Body of pancreas (tissue), 4 donors: ENCODE measurements around the gene KNTC1. TPM values are rescaled to one million over a fixed set of nuclear protein-coding genes. Genes with fewer than 3 reads are reported as not detected.

Experiments
- ATAC-seq: fragments of 150-250 bp; one replicate; pipeline ENCODE4 v1.9.1; 2016
- DNase-seq, 4 donors: peaks; one replicate each; pipeline ENCODE4 v3.0.0-alpha.2; 2019
- H3K27ac ChIP-seq, 4 donors: fragments of 200-600 bp; sonication (generic); 1 replicate in 3 of 4; 2 replicates in 1 of 4; pipeline versions ENCODE4 v1.5.1 to v1.6.1; 2016 to 2019; ENCODE audit warnings: mild to moderate bottlenecking in 1 of 4, mixed read lengths in 1 of 4, moderate library complexity in 1 of 4
- H3K27me3 ChIP-seq, 2 donors: fragments of 200-600 bp; sonication (generic); one replicate each; pipeline ENCODE4 v1.6.0; 2016; ENCODE audit warnings: mild to moderate bottlenecking in 1 of 2
- H3K36me3 ChIP-seq, 2 donors: fragments of 200-600 bp; sonication (generic); replicated peaks in 1 of 2; 2 replicates each; pipeline ENCODE4 v1.5.1; 2016; ENCODE audit warnings: low read depth in 2 of 2; ENCODE audit not compliant: insufficient read depth in 1 of 2
- H3K4me1 ChIP-seq: fragments of 200-600 bp; sonication (generic); one replicate; pipeline ENCODE4 v1.6.0; 2016
- H3K4me3 ChIP-seq, 2 donors: fragments of 200-600 bp; sonication (generic); 1 replicate in 1 of 2; 2 replicates in 1 of 2; pipeline ENCODE4 v1.5.1; 2016 to 2019
- H3K9me3 ChIP-seq, 3 donors: fragments of 200-600 bp; sonication (generic); 1 replicate in 2 of 3; 2 replicates in 1 of 3; pipeline ENCODE4 v1.5.1; 2016
- POLR2A ChIP-seq, 3 donors: fragments of 450-650 bp; IDR thresholded peaks; one replicate each; pipeline ENCODE4 v1.6.1; 2016; ENCODE audit warnings: antibody characterized with exemption in 3 of 3, mild to moderate bottlenecking in 2 of 3
- WGBS, 2 donors: methylation state at CpG; one replicate each; pipeline ENCODE4 v1.1.5; 2017; 5-methylcytosine and 5-hydroxymethylcytosine counted together
- intact Hi-C: fragments of 100-400 bp; cut with DNase I; formaldehyde crosslinking; loops from one replicate; pipeline ENCODE4 v1.15.1; 2023
- total RNA-seq, 2 donors: library from RNA; depleted of rRNA; stranded (reverse); fragments of >200 nt; gene quantifications; one replicate each; pipeline ENCODE4 v1.1.0, GENCODE V29; 2016
- TF ChIP-seq, protein P1 (sequence below), 7 experiments: fragments of 450-650 bp in 4 of 7; fragments of 200-600 bp in 3 of 7; sonication (generic) in 3 of 7; IDR thresholded peaks; one replicate each; pipeline ENCODE4 v1.5.1; 2016 to 2019; ENCODE audit warnings: antibody characterized with exemption in 7 of 7

Gene KNTC1
- total RNA-seq, 2 donors from 2014 or later = 6.6 to 8.3 TPM

DNA sequence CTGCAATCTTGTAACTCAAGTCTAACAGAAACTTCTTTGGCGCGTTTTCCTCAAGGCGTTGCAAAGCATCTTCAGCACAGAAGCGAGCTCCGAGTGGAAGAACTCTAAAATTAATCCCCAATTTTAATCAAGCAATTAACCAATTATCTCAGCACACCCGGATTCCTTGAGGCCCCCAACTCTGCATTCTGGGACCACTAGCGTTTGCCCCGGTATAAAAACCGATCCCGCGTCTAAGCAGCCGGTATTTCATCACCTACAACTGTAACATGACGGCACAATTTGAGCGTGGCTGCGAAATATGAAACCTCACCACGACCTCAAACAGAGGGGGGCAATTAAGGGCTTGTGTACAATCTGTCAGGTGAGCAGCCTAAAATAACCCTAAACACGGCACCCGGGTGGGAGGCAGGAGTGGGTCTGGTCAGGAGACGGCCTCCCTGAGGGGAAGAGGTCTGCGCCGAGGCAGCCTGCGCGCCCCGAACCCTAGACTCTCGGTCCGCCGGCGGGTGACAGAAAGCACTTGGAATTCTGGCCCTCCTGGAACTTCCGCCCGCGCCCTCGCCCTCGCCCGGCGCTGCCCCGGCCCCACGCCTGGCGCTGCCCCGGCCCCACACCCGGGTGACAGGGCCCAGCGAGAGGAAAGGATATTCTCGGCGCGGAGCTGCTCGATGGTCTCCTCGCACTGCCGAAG, 26.9 kb upstream of the KNTC1 start:
- ATAC-seq (peak; percentile 60), DNase-seq (peak; percentile 53 to 70 (median 65))
- TF ChIP-seq POLR2A (IDR thresholded peaks at IDR 0.05) = no peak
- TF ChIP-seq, protein P1, sequence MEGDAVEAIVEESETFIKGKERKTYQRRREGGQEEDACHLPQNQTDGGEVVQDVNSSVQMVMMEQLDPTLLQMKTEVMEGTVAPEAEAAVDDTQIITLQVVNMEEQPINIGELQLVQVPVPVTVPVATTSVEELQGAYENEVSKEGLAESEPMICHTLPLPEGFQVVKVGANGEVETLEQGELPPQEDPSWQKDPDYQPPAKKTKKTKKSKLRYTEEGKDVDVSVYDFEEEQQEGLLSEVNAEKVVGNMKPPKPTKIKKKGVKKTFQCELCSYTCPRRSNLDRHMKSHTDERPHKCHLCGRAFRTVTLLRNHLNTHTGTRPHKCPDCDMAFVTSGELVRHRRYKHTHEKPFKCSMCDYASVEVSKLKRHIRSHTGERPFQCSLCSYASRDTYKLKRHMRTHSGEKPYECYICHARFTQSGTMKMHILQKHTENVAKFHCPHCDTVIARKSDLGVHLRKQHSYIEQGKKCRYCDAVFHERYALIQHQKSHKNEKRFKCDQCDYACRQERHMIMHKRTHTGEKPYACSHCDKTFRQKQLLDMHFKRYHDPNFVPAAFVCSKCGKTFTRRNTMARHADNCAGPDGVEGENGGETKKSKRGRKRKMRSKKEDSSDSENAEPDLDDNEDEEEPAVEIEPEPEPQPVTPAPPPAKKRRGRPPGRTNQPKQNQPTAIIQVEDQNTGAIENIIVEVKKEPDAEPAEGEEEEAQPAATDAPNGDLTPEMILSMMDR (IDR thresholded peaks at IDR 0.05) = no peak
- 0% methylated on average over 18 to 38 of the region's 47 CpGs for WGBS, 2 donors
- peaks cover 0 to 12% of the 10 kb centered on the region in 2 donors for H3K36me3 ChIP-seq
- peaks cover 31% of the 10 kb centered on the region for H3K4me1 ChIP-seq
- intact Hi-C loops = no loop called here
- peak overlapping the region; percentile 93 to 99 (median 98) for H3K27ac ChIP-seq
- H3K27me3 ChIP-seq = no peaks in the 10 kb centered on the region
- H3K9me3 ChIP-seq = no peaks in the 10 kb centered on the region
- H3K4me3 ChIP-seq = peak overlapping the region; percentile 53 to 79

DNA sequence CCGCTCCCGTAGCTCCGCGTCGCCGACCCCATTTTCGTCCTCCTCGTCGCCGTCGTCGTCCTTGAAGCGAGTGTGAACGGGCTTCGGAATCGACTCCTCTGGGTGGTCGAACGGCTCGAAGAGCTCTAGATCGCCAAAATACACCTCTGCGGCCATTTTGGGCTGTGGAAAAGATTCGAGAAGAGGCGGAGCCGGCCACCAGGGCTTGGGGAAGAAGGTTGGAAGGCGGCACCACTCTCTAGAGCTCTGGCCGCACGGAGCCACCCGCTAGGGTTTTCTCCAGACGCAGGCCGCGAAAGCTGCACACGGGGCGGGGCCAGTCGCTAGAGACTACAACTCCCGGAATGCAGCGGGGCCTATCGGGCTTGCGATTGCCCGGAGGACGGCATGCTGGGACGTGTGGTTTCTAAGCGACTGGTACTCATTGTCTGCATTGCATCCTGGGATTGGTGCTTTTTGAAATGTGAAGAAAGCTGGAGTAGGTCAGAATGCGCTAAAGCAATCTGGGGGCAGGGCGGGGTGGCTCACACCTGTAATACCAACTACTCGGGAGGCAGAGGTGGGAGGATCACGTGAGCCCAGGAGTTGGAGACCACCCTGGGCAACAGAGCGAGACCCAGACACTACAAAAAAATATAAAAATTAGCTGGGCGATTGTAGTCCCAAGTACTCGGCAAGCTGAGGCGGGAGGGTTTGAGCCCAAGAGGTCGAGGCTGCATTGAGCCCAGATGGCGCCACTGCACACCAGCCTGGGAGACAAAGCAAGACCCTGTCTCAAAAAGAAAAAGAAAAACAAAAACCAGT, 26.2 kb upstream of the KNTC1 start, which contains the start of gene ZCCHC8:
TSS of gene ZCCHC8 (minus strand) at position 248 of the 804 bp plus-strand sequence. CDS start at position 156, 92 bp downstream.
- Histone ChIP-seq H3K36me3 (peaks cover 0 to 18% of the 10 kb centered on the region in 2 donors), H3K4me3 (peak within 1 kb of the TSS; percentile 53 to 79), H3K27ac (peak within 1 kb of the TSS; percentile 93 to 99 (median 98)), H3K27me3 (no peaks in the 10 kb centered on the region), H3K4me1 (peaks cover 31% of the 10 kb centered on the region), H3K9me3 (no peaks in the 10 kb centered on the region)
- intact Hi-C loops = no loop called here
- DNase-seq = peak; percentile 96 to 98 (median 98)
- TF ChIP-seq POLR2A (IDR thresholded peaks at IDR 0.05) = peak; percentile 93 to 98 (median 98)
- TF ChIP-seq, protein P1 (IDR thresholded peaks at IDR 0.05) = peak in 4 of 7 experiments; percentile 43 to 52 (median 49)
- whole genome bisulfite sequencing, 2 donors = 4 to 15% methylated on average over 12 to 52 of the region's 52 CpGs
- ATAC-seq = peak; percentile 97

DNA sequence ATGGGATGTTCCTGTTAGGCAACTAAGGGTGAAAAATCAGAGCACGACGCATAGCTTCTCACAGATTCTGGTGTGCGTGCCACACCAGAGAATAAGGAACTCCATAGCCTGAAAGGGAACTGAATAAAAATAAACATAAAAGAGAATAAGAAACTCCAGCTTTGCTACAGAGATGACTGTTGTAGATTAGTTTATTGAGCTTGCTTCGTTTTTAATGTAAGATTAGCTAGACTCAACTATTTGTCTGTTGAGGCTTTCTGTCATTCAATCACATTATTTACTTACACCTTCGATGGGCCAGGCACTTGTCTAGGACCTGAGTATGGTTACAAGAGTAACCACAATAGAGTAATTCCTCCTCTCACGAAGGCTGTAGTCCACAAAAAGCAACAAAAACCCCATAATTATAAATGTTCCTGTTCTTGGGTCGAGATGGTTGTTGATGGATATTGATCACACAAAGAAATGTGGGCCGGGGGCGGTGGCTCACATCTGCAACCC, 25.5 kb upstream of the KNTC1 start:
- H3K9me3 ChIP-seq = no peaks in the 10 kb centered on the region
- TF ChIP-seq, protein P1 (IDR thresholded peaks at IDR 0.05) = no peak
- no peak for TF ChIP-seq POLR2A (IDR thresholded peaks at IDR 0.05)
- intact Hi-C loops = no loop called here
- H3K27ac ChIP-seq = peak overlapping the region in 3 of 4 donors; percentile 93 to 99 (median 99)
- DNase-seq (no peak), ATAC-seq (no peak)
- H3K36me3 ChIP-seq = peaks cover 5 to 24% of the 10 kb centered on the region in 2 donors
- no peak overlapping the region for H3K4me3 ChIP-seq
- H3K27me3 ChIP-seq = no peaks in the 10 kb centered on the region
- 74 to 81% methylated on average over 9 of the region's 9 CpGs for WGBS, 2 donors
- peaks cover 31% of the 10 kb centered on the region for H3K4me1 ChIP-seq

DNA sequence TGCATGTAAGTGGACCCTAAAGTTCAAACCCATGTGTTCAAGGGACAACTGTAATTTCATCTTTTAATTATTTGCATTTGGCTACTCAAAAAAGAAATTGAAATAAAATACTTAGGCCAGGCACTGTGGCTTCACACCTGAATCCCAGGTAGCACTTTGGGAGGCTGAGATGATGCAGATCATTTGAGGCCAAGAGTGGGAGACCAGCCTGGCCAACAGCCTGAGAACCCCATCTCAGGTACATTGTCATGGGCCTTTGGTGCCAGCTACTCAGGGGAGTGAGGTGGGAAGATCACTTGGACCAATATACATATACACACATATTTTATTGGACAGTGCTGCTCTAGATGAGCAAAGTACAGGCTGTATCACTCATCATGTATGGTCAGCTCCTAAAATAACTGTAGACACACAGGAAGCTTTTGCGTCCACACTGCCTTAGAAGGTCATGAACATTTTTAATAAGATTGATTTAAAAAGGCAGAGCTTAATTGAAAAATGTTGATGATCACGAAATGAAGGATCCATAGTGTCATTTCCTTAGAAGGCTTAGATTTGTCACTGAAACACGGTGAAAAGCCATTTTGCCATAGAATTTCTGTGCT, 23.8 kb upstream of the KNTC1 start:
- ATAC-seq (no peak), DNase-seq (no peak)
- Histone ChIP-seq H3K9me3 (no peaks in the 10 kb centered on the region), H3K4me3 (no peak overlapping the region), H3K27me3 (no peaks in the 10 kb centered on the region), H3K27ac (no peak overlapping the region), H3K4me1 (peaks cover 20% of the 10 kb centered on the region), H3K36me3 (peaks cover 22 to 40% of the 10 kb centered on the region in 2 donors)
- TF ChIP-seq, protein P1 (IDR thresholded peaks at IDR 0.05) = no peak
- TF ChIP-seq POLR2A (IDR thresholded peaks at IDR 0.05) = no peak
- intact Hi-C loops = no loop called here
- WGBS, 2 donors = 87 to 89% methylated on average over 3 of the region's 3 CpGs
